ENCODE measurements around the gene TBCK.
A peak's percentile ranks its signal among the peaks of the same experiment; 100 is the strongest.

The TBCK gene

DNA sequence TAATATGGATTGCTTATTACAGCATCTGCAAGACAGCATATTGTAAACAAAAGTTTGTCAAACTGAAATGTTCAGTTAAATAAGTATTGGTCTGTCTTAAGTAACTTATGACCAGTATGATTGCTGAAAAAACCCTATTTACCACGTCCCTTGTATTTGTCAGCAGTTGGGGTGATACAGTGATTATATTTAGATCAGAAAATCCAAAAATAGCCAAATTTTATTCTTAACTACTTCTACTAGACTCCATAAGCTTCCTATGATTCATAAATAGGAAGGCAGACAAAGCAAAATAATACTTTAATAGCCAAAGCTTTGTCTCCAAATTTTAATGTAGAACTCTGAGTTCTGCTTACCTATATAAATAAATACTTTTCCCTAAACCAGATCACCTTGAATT is 45.3 kb downstream of the TBCK start:
- Histone ChIP-seq H3K4me1 (ENCODE audit: insufficient read depth, low read length, severe bottlenecking) (no peaks in the 10 kb centered on the region), H3K4me3 (ENCODE audit: low read depth, low read length, poor library complexity, severe bottlenecking) (no peak overlapping the region), H3K79me2 (ENCODE audit: insufficient read depth, low read length) (no peaks in the 10 kb centered on the region; the same call in 1 of the 2 replicates), H2AFZ (ENCODE audit: low read length) (no peak overlapping the region), H3K27ac (ENCODE audit: low read depth, low read length, poor library complexity, severe bottlenecking) (no peak overlapping the region), H3K27me3 (ENCODE audit: insufficient read depth, low read length) (no peaks in the 10 kb centered on the region), H4K20me1 (ENCODE audit: insufficient read depth, low read length) (no peaks in the 10 kb centered on the region), H3K9me2 (ENCODE audit: low read depth, low read length) (no peaks in the 10 kb centered on the region), H3K9me3 (ENCODE audit: low read length) (no peaks in the 10 kb centered on the region), H3K36me3 (ENCODE audit: insufficient read depth, low read length) (no peaks in the 10 kb centered on the region), H3K9ac (ENCODE audit: low read length) (no peak overlapping the region), H3F3A (ENCODE audit: insufficient read depth, low read length) (no peaks in the 10 kb centered on the region), H3K4me2 (ENCODE audit: low read length) (no peak overlapping the region)
- TF ChIP-seq CTCF (IDR thresholded peaks at IDR 0.05; ENCODE audit: low read length) (no peak), EZH2 (IDR thresholded peaks at IDR 0.05; ENCODE audit: borderline replicate concordance, low read length) (no peak)

DNA sequence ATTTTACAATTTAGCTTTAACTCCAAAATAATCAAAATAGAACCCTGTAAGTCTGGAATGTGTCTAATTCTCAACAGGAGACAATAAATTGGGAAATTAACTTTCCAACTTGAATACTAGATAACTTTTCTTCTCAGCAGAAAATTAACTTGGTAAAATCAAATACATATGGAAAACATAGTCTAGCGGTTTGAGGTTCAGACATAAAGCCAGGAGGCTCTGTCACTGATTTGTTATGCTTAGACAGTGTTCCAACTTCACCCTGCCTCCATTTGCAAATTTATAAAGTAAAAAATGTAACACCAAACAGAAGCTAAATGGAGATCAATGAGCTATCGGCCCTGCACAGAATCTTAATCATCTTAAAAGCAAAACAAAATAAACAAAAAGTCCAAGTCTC is 46.3 kb downstream of the TBCK start:
- no peaks in the 10 kb centered on the region for H3K27me3 ChIP-seq (ENCODE audit: insufficient read depth, low read length)
- H3K36me3 ChIP-seq (ENCODE audit: insufficient read depth, low read length) = no peaks in the 10 kb centered on the region
- H3K9me3 ChIP-seq (ENCODE audit: low read length) = no peaks in the 10 kb centered on the region
- no peaks in the 10 kb centered on the region for H3F3A ChIP-seq (ENCODE audit: insufficient read depth, low read length)
- H3K4me2 ChIP-seq (ENCODE audit: low read length) = no peak overlapping the region
- no peak overlapping the region for H3K27ac ChIP-seq (ENCODE audit: low read depth, low read length, poor library complexity, severe bottlenecking)
- H4K20me1 ChIP-seq (ENCODE audit: insufficient read depth, low read length) = no peaks in the 10 kb centered on the region
- no peak overlapping the region for H2AFZ ChIP-seq (ENCODE audit: low read length)
- H3K4me3 ChIP-seq (ENCODE audit: low read depth, low read length, poor library complexity, severe bottlenecking) = no peak overlapping the region
- no peaks in the 10 kb centered on the region for H3K9me2 ChIP-seq (ENCODE audit: low read depth, low read length)
- no peak overlapping the region for H3K9ac ChIP-seq (ENCODE audit: low read length)
- H3K4me1 ChIP-seq (ENCODE audit: insufficient read depth, low read length, severe bottlenecking) = no peaks in the 10 kb centered on the region
- TF ChIP-seq EZH2 (IDR thresholded peaks at IDR 0.05; ENCODE audit: borderline replicate concordance, low read length) (no peak), CTCF (IDR thresholded peaks at IDR 0.05; ENCODE audit: low read length) (no peak)
- no peaks in the 10 kb centered on the region for H3K79me2 ChIP-seq (ENCODE audit: insufficient read depth, low read length)

DNA sequence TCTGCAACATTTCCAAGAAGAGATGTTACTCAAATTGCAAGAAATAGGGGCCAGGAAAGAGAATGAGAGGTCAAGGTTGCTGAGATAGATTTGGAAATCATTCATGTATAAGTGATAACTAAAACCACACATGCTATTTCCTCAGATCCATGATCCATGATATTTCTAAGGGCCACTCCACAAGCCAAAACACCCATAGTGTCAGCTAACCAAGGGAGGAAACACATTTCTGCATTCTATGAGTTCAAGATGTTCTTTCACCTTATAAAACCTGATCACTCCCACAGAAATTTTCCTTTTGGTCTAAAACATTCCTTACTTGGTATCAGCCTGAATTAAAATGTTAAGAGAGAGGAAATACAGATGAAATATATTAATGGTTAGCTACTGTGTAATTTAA is 47.2 kb downstream of the TBCK start:
- Histone ChIP-seq H3K9me3 (ENCODE audit: low read length) (no peaks in the 10 kb centered on the region), H3K27ac (ENCODE audit: low read depth, low read length, poor library complexity, severe bottlenecking) (no peak overlapping the region), H3K4me1 (ENCODE audit: insufficient read depth, low read length, severe bottlenecking) (no peaks in the 10 kb centered on the region), H3K36me3 (ENCODE audit: insufficient read depth, low read length) (no peaks in the 10 kb centered on the region), H4K20me1 (ENCODE audit: insufficient read depth, low read length) (no peaks in the 10 kb centered on the region), H3K9ac (ENCODE audit: low read length) (no peak overlapping the region), H3K9me2 (ENCODE audit: low read depth, low read length) (no peaks in the 10 kb centered on the region), H2AFZ (ENCODE audit: low read length) (no peak overlapping the region), H3K27me3 (ENCODE audit: insufficient read depth, low read length) (no peaks in the 10 kb centered on the region), H3K4me3 (ENCODE audit: low read depth, low read length, poor library complexity, severe bottlenecking) (no peak overlapping the region), H3K4me2 (ENCODE audit: low read length) (no peak overlapping the region), H3K79me2 (ENCODE audit: insufficient read depth, low read length) (no peaks in the 10 kb centered on the region), H3F3A (ENCODE audit: insufficient read depth, low read length) (no peaks in the 10 kb centered on the region)
- TF ChIP-seq EZH2 (IDR thresholded peaks at IDR 0.05; ENCODE audit: borderline replicate concordance, low read length) = no peak

- Histone ChIP-seq H3K36me3 (ENCODE audit: insufficient read depth, low read length) (no peaks in the 10 kb centered on the region), H3K79me2 (ENCODE audit: insufficient read depth, low read length) (no peaks in the 10 kb centered on the region), H3F3A (ENCODE audit: insufficient read depth, low read length) (no peaks in the 10 kb centered on the region), H3K4me2 (ENCODE audit: low read length) (no peak overlapping the region), H3K4me3 (ENCODE audit: low read depth, low read length, poor library complexity, severe bottlenecking) (no peak overlapping the region), H4K20me1 (ENCODE audit: insufficient read depth, low read length) (no peaks in the 10 kb centered on the region), H2AFZ (ENCODE audit: low read length) (no peak overlapping the region), H3K9me3 (ENCODE audit: low read length) (no peaks in the 10 kb centered on the region), H3K27me3 (ENCODE audit: insufficient read depth, low read length) (no peaks in the 10 kb centered on the region), H3K9me2 (ENCODE audit: low read depth, low read length) (no peaks in the 10 kb centered on the region), H3K27ac (ENCODE audit: low read depth, low read length, poor library complexity, severe bottlenecking) (no peak overlapping the region), H3K4me1 (ENCODE audit: insufficient read depth, low read length, severe bottlenecking) (no peaks in the 10 kb centered on the region), H3K9ac (ENCODE audit: low read length) (no peak overlapping the region)
- TF ChIP-seq CTCF (IDR thresholded peaks at IDR 0.05; ENCODE audit: low read length) = peak; percentile 72
- TF ChIP-seq EZH2 (IDR thresholded peaks at IDR 0.05; ENCODE audit: borderline replicate concordance, low read length) = no peak
Measured at GRCh38 chr4:106266201-106266600, 49.8 kb downstream of the TBCK start.
